H7 (cell line): ENCODE results near the gene C19orf67. TPM values are rescaled to one million over a fixed set of nuclear protein-coding genes. Genes with fewer than 3 reads are reported as not detected.
A peak's percentile ranks its signal among the peaks of the same experiment; 100 is the strongest.
"Not testable (repeated sequence)": the region's sequence is repeated elsewhere in the genome, so short reads cannot be mapped to it uniquely, and the experiment has no call there.

Experiments used
- DNase-seq: peaks from one replicate; pipeline ENCODE4 v3.0.0; 2012
- H3K27me3 ChIP-seq: 2 replicates; pipeline ENCODE4 v1.6.0; 2011; ENCODE audit warnings: mild to moderate bottlenecking, low read length; ENCODE audit not compliant: control insufficient read depth, insufficient read depth
- H3K36me3 ChIP-seq: replicated peaks from 2 replicates; pipeline ENCODE4 v1.5.1; 2011; ENCODE audit warnings: low read length; ENCODE audit not compliant: control insufficient read depth, insufficient read depth
- H3K4me3 ChIP-seq: 2 replicates; pipeline ENCODE4 v1.5.1; 2011; ENCODE audit warnings: low read depth, mild to moderate bottlenecking, control low read depth, low read length, moderate library complexity; ENCODE audit not compliant: insufficient read depth
- total RNA-seq: library from RNA; depleted of rRNA; stranded (reverse); fragments of >200 nt; shearing (Covaris generic); gene quantifications from 2 replicates; pipeline ENCODE4 v1.2.3, GENCODE V29; 2014

The C19orf67 gene
- total RNA-seq, 1 experiment from 2014 or later = 0.94 TPM

- DNase-seq = peak; percentile 8
- Histone ChIP-seq H3K27me3 (peaks cover 24% of the 10 kb centered on the region), H3K4me3 (no peak overlapping the region), H3K36me3 (no peaks in the 10 kb centered on the region)
Measured at GRCh38 chr19:14061081-14061749, 24.4 kb downstream of the C19orf67 start.

- Histone ChIP-seq H3K36me3 (no peaks in the 10 kb centered on the region), H3K27me3 (peaks cover 24% of the 10 kb centered on the region), H3K4me3 (no peak overlapping the region)
- DNase-seq = peak; percentile 9
Measured at GRCh38 chr19:14059652-14060155, 25.9 kb downstream of the C19orf67 start.

DNA sequence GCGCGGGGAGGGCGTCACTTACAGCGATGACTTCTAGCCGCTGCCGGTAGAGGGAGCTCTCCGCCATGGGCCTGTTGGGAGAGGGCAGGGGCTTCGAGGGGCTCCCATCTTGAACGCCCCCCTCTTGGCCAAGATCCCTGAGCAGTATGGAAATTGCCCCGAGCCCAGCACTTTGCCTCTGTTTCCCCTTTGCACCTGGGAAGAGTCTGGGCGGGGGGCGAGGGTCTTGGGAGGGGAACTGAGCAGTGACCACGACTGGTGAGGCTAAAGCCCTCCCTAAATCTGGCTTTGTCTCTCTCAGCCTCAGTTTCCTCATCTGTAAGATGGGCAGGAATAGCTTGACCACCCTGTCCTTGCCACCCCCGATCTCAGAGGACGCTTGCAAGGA, 26.5 kb downstream of the C19orf67 start:
- Histone ChIP-seq H3K36me3 (no peaks in the 10 kb centered on the region), H3K4me3 (no peak overlapping the region), H3K27me3 (peaks cover 24% of the 10 kb centered on the region)
- peak; percentile 84 for DNase-seq

DNA sequence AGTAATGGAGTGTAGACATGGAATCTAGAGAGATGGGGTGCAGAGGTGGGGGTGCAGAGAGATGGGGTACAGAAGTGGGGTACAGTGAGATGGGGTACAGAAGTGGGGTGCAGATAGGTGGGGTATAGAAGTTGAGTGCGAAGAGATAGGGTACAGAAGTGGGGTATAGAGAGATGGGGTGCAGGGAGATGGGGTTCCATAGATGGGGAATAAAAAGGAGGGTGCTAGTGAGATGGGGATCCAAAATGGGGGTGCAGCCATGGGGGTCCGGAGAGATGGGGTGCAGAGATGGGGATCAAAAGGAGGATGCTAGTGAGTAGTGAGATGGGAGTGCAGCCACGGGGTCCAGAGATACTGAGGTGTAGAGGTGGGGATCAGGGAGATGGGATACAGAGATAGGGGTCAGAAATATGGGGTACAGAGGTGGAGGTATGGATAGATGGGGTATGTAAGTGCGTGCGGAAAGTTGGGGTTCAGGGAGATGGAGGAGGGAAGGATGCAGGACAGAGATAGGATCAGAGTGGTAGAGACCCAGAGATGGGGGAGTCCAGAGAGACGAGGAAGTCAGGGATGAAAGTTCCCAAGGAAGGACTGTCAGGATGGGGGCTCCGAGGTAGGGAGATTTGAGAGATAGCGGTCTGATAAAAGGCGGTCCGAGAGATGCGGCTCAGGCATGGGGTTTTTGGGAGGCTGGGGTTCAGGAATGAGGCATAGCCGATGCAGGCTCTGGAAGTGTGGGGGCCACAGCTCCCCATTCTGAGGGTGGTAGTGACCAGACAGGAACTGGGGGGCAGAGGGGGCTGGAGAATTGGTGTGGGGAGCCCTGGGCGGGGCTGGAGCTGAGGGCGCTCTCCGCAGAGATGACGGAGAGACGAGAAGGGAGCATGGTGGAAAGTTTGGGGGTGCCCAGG, 27.1 kb downstream of the C19orf67 start:
- peak; percentile 27 for DNase-seq
- H3K27me3 ChIP-seq = peaks cover 24% of the 10 kb centered on the region
- peak overlapping the region; percentile 54 for H3K4me3 ChIP-seq
- no peaks in the 10 kb centered on the region for H3K36me3 ChIP-seq

- peak overlapping the region; percentile 62 for H3K4me3 ChIP-seq
- H3K27me3 ChIP-seq = peaks cover 24% of the 10 kb centered on the region
- H3K36me3 ChIP-seq = no peaks in the 10 kb centered on the region
- DNase-seq = peak; percentile 67
Measured at GRCh38 chr19:14056741-14057356, 28.7 kb downstream of the C19orf67 start.

- no peaks in the 10 kb centered on the region for H3K36me3 ChIP-seq
- no peak overlapping the region for H3K4me3 ChIP-seq
- peak; percentile 46 for DNase-seq
- H3K27me3 ChIP-seq = peaks cover 24% of the 10 kb centered on the region
Measured at GRCh38 chr19:14056069-14056666, 29.4 kb downstream of the C19orf67 start.

- Histone ChIP-seq H3K27me3 (peaks cover 24% of the 10 kb centered on the region), H3K4me3 (no peak overlapping the region), H3K36me3 (0 out of 2 replicates have a peak, but pooled peaks cover 2% of the 10 kb centered on the region)
- no peak for DNase-seq
Measured at GRCh38 chr19:14055396-14055795, 30.2 kb downstream of the C19orf67 start.

- Histone ChIP-seq H3K27me3 (peaks cover 24% of the 10 kb centered on the region), H3K4me3 (no peak overlapping the region), H3K36me3 (0 out of 2 replicates have a peak, but pooled peaks cover 2% of the 10 kb centered on the region)
- DNase-seq = peak; percentile 27
Measured at GRCh38 chr19:14054721-14055120, 30.9 kb downstream of the C19orf67 start.

- no peak for DNase-seq
- Histone ChIP-seq H3K36me3 (0 out of 2 replicates have a peak, but pooled peaks cover 2% of the 10 kb centered on the region), H3K4me3 (no peak overlapping the region), H3K27me3 (peaks cover 19% of the 10 kb centered on the region)
Measured at GRCh38 chr19:14054099-14054498, 31.5 kb downstream of the C19orf67 start.

DNA sequence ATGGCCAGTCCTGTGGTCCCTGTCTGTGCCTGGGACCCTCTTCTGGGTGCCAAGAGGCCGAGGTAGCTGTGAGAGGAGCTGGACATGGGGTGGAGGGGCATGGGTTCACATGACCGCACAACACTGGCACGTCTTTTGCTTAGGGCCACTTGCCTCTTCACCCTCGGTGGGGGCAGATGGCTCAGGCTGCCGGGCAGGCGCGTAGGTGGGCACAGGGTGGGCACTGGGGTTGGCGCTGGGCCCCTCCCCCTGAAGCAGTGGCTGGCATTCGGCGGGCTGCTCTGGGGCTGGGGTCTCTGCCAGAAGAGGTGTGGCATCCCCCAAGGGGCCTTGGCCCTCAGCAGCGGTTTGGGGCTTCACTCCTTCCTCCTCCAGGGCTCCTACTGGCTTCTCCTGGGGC, 32.1 kb downstream of the C19orf67 start:
- H3K4me3 ChIP-seq = no peak overlapping the region
- peaks cover 13% of the 10 kb centered on the region for H3K27me3 ChIP-seq
- 0 out of 2 replicates have a peak, but pooled peaks cover 2% of the 10 kb centered on the region for H3K36me3 ChIP-seq
- no peak for DNase-seq

- Histone ChIP-seq H3K27me3 (peaks cover 8% of the 10 kb centered on the region), H3K4me3 (no peak overlapping the region), H3K36me3 (peaks cover 2% of the 10 kb centered on the region; the same call in 1 of the 2 replicates)
- DNase-seq = peak; percentile 16
Measured at GRCh38 chr19:14053032-14053431, 32.6 kb downstream of the C19orf67 start.

DNA sequence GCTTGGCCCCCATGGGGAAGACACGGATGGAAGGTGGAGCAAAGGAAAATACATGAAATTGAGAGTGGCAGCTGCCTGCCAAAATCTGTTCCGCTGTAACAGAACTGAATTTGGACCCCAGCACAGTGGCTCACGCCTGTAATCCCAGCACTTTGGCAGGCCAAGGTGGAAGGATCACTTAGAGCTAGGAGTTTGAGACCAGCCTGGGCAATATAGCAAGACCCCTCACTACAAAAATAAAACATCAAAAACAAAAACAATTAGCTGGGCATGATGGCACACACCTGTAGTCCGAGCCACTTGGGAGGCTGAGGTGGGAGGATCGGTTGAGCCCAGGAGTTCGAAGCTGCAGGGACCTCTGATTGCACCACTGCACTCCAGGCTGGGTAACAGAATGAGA, 33.1 kb downstream of the C19orf67 start:
- Histone ChIP-seq H3K27me3 (peaks cover 5% of the 10 kb centered on the region), H3K4me3 (no peak overlapping the region), H3K36me3 (peaks cover 2% of the 10 kb centered on the region; the same call in 1 of the 2 replicates)
- no peak for DNase-seq

DNA sequence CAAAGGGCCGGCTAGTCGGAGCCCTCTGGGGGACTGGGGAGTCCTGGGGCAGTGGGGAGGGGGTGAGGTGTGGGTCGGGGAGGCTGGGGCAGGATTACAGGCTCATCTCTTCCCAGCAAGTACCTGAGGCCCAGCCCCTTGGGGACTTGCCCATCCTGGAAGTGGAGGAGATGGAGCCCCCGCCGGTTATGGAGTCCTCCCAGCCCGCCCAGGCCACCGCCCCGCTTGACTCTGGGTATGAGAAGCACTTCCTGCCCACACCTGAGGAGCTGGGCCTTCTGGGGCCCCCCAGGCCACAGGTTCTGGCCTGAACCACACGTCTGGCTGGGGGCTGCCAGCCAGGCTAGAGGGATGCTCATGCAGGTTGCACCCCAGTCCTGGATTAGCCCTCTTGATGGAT, 33.6 kb downstream of the C19orf67 start:
- Histone ChIP-seq H3K27me3 (peaks cover 2% of the 10 kb centered on the region), H3K4me3 (no peak overlapping the region), H3K36me3 (peaks cover 2% of the 10 kb centered on the region; the same call in 1 of the 2 replicates)
- DNase-seq = peak; percentile 38

DNA sequence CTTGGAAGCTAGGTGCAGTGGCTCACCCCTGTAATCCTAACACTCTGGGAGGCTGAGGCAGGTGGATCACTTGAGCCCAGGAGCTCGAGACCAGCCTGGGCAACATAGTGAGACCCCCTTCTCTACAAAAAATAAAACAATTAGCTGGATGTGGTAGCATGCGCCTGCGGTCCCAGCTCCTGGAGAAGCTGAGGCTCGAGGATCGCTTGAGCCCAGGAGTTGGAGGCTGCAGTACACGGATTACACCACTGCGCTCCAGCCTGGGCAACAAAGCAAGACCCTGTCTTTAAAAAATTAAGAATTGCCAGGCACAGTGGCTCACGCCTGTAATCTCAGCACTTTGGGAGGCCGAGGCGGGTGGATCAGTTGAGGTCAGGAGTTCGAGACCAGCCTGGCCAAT, 34.6 kb downstream of the C19orf67 start:
- H3K4me3 ChIP-seq, H3K27me3 ChIP-seq, H3K36me3 ChIP-seq, DNase-seq: not testable (repeated sequence)
